ENCODE data around the gene UTP25.
"Not testable (repeated sequence)": the region's sequence is repeated elsewhere in the genome, so short reads cannot be mapped to it uniquely, and the experiment has no call there.

The UTP25 gene

GRCh38 chr1:209873067-209873799 is 45.5 kb downstream of the UTP25 start:
- no peak for DNase-seq (ENCODE audit: low spot score)

GRCh38 chr1:209875515-209875914 is 47.7 kb downstream of the UTP25 start:
- peak; percentile 65 for DNase-seq (ENCODE audit: low spot score)

- no peak for DNase-seq (ENCODE audit: low spot score)
Measured at GRCh38 chr1:209876078-209876800, 48.5 kb downstream of the UTP25 start.

DNA sequence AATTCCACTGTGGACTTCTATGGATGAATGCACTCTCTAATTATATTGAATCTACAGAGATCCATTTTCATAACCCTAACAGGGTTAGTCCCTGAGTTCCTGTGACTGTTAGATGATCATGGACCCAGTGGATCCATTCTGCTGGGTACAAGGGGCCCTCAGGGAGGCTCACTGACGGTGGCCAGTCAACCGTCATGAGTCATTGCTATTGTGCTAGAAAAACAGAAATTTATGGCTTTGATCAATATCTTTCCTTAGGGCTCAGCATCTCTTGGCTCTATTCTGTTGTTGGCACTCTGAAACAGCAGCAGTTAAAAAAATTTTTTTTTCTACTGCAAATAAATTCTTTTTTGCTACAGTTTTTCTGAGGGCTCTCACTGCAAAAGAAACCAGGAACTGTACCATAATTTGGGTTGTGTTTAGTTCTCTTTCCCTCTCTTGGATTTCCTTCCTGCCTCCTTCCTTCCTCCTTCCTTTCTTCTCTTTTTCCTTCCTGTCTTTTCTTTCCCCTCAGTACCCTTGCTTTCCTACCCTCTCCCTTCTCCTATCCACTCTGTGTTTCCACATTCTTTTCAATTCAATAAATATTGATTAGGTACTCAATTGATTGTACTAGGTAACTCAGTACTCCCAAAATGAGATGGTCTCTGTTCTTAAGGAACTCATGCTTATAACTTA is 49.5 kb downstream of the UTP25 start:
- no peak for DNase-seq (ENCODE audit: low spot score)

DNA sequence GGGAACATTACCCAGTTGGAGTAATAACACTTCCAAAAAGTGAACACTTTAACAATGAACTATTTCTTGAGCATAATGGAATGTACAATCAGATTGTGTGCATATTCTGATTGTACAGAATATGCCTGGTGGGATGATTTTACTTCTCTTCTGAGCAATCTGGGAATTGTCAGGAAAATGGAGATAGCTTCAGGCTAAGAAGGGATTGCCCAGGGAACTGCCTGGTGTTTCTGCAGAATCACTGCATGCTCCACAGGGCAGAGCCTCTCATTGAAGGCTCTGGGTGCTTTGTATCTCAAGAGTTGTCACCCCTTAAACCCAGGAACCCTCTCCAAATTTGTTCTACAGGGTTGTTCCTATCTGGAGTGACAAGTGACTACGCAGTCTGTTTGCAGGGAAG is 51.2 kb downstream of the UTP25 start:
- no peak for DNase-seq (ENCODE audit: low spot score)

DNA sequence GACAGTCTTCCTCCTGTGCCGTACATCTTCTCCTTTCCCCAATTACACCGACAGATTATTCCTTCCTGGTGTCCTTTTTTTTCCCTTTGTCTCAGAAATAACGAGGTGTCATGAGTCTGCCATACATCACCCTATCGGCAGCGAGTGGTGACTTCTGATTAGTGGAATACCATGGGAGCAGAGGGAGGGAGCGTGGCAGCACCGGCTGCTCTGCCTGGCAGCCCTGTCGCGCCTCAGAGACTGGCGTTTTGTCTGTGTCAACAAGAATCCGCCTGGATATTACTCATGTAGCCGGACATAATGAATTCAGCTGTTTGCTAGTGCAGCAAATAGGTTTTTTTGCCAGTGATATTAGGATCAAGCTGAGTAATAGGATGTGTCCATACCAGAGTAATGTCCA is 51.8 kb downstream of the UTP25 start:
- DNase-seq (ENCODE audit: low spot score): peak; percentile 89

- DNase-seq (ENCODE audit: low spot score): no peak
Measured at GRCh38 chr1:209880031-209880430, 52.3 kb downstream of the UTP25 start.

- DNase-seq (ENCODE audit: low spot score): no peak
Measured at GRCh38 chr1:209881619-209882018, 53.8 kb downstream of the UTP25 start.

DNA sequence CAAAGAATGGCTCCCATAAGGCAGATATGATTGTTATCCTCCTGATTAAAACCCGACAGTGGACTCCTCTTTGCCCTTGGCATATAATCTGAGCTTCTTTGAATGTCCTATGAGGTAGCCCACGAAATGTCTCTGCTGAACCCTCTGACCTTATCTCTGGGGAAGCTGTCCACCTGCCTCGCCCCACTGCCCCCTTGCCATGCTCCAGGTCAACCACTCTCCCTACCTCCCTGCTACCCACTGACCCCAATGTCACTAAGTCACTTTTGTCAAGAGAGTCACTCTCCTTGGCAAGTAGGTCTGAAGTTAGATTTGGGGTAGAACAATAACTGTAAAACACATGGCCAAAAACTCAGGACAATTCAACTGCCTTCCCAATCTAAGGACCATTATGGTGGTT is 54.5 kb downstream of the UTP25 start:
- DNase-seq (ENCODE audit: low spot score): no peak

DNA sequence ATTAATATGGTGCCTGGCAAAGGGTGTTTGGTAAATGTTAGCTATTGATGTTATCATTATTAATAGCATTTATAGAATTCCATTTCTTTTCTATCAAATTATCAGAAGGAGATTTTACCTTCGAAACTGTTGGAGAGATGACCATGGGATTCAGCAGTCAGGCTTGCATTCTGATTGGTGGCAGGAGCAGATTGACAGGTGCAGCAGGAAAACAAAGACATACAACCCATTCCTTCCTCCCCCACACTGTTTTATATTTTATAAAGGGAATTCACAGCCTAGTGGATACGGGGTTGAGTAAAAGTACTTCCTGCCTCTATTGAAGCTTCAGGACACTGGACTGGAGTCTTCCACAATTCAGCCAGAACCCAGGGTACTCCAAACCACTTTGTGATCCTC is 55.2 kb downstream of the UTP25 start:
- DNase-seq (ENCODE audit: low spot score): no peak

DNA sequence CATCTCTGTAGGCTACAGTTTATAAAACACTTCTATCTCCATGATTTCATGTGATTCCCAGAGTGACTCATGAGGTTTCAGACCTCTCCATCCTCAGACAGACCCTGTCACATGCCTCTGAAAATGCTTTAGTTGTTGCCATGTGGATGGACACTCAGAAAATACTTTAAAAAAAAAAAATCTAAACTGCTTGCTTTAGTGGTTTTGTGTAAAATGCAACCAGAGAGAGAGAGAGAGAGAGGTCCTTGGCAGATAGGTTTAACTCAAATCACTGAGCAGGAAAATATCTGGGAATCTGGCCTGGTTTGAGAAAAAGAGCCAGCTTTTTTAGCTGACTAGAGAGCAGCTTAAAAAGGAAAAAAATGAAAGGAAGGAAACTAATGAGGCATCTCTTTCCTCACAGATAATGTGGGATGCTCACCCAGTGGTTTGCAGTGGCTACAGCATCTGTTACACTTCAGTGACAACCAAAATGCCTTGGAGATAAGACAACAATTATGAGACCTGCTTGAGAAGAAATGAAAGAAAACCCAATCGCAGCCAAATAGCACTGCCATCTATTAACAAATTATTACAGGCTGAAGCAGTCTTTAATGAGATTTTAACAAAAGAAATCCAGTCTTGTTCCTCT is 55.7 kb downstream of the UTP25 start:
- no peak for DNase-seq (ENCODE audit: low spot score)

DNA sequence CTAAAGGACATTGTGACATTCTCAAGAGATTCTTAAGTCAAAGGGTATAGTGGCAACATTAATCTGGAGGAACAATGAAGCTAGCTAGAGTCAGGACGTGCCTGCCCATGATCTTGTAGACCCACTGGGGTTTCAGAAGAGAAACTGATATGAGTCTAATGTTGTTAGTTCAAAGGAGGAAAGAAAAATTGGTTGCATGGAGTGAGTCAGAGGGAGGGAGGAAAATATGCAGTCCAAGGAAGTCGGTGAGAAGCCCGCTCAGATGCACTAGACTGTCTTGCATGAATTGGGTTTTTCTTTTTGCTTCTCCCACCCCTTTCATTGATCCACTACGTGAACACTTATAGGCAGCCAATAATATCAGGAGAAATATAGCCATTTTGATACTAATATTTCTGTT is 56.5 kb downstream of the UTP25 start:
- DNase-seq (ENCODE audit: low spot score): no peak

DNA sequence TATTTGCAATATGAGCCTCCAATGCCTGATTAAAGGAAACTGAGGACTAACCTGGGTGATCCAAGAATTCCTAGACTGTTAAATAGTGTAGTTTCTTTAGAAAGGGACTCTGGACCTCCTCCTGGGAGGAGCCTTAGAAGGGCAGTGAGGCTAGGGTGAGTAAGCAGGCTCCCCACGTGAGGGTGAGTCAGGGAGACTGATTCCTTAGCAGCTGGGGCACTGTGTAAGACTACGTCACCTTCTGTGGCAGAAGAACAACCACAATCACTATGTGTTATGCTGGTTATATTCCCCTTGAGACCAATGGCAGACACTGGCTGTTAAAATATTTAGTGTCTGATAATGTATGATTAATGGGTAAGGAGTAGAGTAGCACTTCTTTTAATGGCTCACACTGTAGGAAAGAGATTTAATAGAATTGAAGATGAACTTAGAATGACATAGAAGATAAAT is 56.9 kb downstream of the UTP25 start:
- no peak for DNase-seq (ENCODE audit: low spot score)

GRCh38 chr1:209885403-209886218 is 57.8 kb downstream of the UTP25 start:
- no peak for DNase-seq (ENCODE audit: low spot score)

DNA sequence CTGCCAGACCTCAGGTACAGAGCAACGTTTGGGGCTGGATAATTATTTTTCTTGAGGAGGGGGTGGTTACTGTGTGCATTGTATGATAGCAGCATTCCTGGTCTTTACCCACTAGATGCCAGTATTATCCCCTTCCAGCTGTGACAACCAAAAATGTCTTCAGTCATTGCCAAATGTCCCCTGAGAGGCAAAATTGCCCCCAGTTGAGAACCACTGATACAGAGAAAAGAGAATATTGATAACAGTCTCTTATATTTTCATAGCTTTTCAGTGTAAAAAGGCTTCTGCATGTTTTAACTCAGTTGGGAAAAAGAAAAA is 58.4 kb downstream of the UTP25 start:
- no peak for DNase-seq (ENCODE audit: low spot score)

GRCh38 chr1:209888291-209889076 is 60.7 kb downstream of the UTP25 start:
- not testable (repeated sequence) for DNase-seq (ENCODE audit: low spot score)

GRCh38 chr1:209889077-209889418 is 61.3 kb downstream of the UTP25 start:
- no peak for DNase-seq (ENCODE audit: low spot score)

DNA sequence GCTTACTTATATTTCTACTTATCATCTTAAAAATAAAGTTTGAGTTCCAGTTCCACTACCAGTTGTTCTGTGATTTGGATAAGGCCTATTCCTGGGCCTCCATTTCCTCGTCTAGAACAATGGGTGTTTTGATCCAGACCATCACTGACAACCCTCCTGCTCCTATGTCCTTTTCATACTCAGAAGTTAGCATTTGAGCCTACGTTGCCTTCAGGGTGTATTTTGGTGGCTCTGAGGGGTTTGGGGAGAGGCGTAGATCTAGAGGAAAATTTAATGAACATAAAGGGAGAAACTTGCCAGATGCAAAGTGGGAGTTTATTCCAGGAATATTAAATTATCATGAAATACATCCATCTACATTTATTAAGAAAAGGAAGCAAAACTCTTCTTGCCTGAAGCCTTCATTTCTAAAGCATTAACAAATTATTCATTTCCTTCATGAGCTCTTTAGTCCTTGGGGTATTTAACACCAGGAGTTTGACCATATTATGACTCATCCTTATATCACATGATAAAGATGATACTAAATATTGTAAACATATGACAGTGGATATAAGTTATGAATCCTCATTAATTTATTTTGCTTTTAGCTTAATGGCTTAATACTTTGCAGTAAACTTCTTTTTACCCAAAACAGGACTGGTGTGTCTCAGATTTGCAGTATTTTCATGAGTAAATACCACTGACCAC is 63.0 kb downstream of the UTP25 start:
- DNase-seq (ENCODE audit: low spot score): no peak

GRCh38 chr1:209893751-209894150 is 66.0 kb downstream of the UTP25 start:
- DNase-seq (ENCODE audit: low spot score): no peak

- DNase-seq (ENCODE audit: low spot score): no peak
Measured at GRCh38 chr1:209895709-209896108, 67.9 kb downstream of the UTP25 start.

GRCh38 chr1:209896346-209896745 is 68.6 kb downstream of the UTP25 start:
- DNase-seq (ENCODE audit: low spot score): no peak

Data from putamen (tissue), 1 donor.